HG03280 (cell line): ENCODE data around the gene CYSTM1.

ENCODE experiments used
- ATAC-seq: cut with Tn5 transposase; IDR thresholded peaks from one replicate; pipeline ENCODE4 v1.9.1; 2021; ENCODE audit warnings: mild to moderate bottlenecking, moderate library complexity; ENCODE audit not compliant: unreplicated experiment

CYSTM1 gene

DNA sequence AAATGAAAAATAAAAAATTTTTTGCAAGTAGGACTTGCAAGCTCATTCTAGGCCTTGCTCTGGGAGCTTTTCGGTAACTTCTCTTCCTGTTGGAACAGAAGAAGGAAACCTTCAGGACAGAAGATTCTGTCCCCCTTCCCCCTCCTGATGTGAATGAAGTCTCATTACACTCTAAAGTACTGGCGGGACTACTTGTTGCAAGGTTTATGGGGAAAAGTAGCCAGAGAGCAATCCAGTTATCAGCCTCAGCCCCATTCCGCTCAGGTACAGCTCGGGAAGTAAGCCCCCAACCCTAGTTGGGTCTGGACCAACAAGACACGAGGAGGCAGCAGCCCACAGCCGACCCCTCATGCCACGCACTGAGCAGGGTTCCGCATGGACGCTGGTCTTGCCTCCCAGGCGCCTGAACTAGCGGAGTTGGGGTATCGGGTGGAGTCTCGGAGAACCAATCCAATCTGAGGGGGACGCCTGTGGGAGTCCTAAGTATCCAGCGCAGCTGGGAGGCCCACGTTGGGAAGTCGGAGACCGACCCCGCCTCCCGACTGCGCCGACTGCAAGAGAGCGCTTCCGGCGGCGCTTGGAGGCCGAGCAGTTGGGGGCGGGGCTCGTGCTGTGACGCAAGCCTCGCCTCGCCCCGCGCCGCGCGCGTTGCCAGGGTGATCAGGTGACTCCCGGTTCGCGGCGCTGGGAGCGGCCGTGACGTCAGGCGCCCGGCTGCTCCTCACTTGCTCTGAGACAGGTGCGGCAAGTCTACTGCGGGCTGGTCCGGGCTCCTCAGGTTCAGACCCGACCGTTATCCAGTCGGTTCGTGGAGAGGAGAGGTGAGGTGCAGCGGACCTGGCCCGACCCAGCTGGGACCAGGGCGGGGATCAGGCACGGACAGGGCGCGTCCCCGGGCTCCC, at the start of gene CYSTM1:
TSS of gene CYSTM1 (plus strand) at position 724 of the 902 bp plus-strand sequence. CDS start 19,278 bp downstream, outside the sequence.
- ATAC-seq, result peak; percentile 95

DNA sequence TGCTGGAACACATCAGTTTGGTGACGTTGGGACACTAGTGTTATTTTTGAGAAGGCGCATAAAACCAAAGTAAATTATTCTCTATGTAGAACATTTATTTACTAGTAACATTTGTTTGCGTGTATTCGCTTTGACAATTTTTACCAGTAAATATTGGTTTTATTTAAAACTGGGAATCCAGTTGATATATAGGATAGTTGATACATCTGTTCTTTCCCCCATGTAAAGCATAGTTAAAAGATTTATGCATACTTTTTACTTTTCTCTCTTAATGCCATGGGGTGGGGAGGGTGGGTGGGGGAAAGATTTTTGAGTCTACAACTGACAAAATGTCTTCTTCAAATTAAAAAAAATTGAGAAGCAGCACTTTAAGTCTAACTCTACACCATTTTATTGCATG, 49.4 kb upstream of the CYSTM1 start, which contains the start of gene IGIP:
TSS of gene IGIP (plus strand) at position 301 of the 400 bp plus-strand sequence. CDS start 2,540 bp downstream, outside the sequence.
- ATAC-seq, result no peak

DNA sequence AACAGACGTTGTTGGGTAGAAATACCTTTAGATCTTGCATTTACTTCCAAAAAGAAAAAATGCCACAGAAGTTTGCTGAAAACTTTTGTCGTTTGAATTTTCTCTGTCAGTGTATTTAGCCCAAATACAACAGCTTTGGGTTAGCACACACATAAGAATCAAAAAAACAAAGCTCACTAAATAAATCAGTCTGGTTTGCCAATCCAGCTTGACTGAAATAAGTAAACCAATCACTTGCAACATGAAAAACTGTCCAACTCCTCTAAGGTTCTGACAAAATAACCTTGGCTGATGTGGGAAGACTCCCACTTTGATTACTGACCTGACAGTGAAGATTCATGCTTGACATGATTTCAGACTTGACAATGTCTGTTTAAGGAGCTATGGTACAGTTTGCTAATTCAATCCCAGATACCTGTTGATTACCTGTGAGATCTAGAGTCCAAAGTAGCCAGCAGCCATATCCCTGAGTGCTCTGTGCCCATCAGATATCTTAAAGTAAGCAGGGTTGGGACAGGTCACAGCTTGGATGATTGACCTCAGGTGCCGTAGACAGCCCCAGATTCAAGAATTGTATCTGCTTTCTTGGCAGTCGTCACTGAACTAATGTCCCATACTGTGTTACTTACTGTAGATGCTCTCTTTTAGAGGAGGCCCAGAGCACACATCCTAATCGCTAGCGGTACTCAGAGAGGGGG, 48.5 kb upstream of the CYSTM1 start:
- ATAC-seq, result no peak

- ATAC-seq, result no peak
Observed at GRCh38 chr5:140128376-140128775, 46.6 kb upstream of the CYSTM1 start.

DNA sequence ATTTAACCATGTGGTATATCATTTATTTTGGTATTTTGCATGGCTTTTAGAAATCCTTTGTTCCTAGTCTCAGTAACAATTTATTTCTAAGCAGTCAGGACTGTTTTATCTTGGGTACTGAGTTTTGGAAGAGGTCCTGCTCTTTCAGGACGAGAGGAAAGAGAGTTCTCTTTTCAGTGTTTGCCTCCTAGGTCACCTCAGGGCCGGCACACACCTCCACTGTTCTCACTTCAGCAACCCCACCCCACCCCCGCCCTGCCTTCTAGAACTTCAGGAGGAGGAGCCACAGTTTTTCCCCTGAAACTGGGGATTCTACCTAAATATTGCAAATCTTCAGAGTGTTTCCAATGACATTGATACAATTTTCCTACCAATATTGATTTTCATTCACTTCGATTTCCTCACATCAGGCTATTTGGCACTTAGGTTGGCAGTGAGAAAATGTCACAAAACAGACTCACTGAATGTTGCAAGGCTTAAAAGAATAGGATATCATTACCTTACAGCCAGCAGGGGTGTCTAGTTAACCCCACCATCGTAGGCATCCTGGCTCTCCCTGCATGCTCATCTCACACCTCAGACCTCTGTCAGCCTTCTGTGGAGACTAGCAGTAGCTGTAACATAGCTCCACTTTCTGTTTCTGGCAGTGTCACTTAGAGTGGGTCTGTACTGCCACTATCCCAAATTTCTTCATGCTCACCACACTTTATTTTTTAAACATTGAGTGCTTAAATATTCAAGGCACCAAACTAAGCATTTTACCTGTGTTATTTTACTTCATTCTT, 43.8 kb upstream of the CYSTM1 start:
- ATAC-seq, result no peak

DNA sequence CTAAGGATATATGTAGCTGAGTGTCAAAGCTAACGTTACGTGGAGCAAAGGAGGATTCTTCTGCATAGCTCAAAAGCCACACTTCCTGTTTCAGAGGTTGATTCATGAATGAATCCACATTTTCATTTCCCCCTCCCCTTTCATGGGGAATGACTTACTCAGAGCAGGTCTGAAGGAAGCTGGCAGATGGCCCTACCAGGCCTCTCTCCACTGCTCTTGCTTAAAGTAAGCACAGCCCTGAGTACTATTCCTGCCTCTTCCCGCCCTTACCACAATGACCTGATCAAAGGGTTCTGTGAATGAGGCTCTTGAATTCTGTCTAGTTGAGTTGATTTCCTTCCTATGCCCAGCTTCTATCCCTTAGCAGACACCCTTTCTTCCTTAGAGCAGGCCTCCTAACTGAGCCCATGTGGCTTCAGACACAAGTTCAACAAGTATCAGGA, 43.0 kb upstream of the CYSTM1 start:
- ATAC-seq, result no peak

DNA sequence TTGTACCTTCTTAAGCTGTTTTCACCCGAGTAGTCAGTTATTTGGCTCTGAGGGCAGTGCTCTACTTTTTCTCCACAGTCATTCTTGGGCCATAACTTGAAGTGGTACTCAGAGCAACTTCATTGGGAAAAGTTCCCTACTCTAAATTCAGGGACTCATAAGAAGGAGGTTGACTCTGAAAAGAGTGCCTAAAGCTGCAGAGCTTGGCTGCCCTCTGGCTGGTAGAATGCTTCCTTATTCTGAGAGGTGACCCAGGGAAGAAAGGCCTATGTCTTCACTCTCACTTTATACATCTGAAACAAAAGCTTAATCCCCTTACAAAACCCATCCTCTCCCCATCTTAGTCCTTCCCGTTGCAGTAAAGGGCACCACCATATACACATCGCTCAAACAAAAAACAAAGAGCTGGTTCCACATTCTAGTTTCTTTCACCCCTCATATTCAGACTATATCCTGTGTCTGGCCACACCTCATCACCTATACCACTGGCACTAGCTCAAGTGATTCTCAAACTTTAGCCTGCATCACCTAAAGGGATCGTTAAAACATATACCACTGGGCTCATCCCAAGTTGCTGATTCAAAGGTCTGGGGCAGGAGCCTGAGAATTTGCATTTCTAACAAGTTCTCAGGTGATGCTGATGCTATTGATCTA, 41.3 kb upstream of the CYSTM1 start:
- ATAC-seq, result no peak

GRCh38 chr5:140134277-140134935, 40.6 kb upstream of the CYSTM1 start:
- no peak for ATAC-seq

DNA sequence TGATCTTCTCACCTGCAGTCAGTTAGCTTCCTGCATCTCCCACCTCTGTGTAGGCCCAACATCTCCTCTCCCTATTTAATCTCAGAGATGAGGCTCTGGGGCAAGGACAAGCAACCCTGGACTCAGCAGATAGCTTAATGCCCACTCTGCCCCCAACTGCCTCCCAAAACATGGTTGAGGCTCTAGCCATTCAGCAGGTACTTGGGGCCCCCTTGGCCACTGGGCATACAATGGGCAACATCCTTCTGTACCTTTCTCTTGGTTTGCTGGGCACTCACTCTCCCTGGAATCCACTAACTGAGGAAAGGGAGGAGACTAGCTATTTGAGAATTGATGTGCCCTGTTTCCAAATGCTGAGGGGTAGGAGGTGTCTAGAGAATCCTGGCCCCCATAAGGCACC, 39.9 kb upstream of the CYSTM1 start:
- ATAC-seq, result no peak

DNA sequence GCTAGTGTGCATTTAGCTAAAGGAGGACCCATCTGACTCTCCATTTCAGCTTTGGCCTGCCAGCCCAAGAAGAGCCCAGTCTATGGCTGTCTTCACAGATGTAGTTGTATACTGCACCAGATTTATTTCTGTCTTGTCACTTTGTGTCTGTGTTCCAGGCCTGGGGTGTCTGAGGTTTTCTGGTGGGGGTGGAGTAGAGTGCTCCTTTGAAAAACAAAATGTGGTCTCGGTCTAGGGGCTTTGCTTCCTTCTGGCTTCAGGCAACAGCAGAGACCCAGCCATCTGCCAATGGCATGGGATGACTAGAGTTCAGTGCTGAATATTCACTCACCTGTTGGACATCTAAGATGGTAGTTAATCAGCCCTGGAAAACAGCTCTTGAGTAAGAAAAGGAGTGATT, 38.4 kb upstream of the CYSTM1 start:
- ATAC-seq, result no peak

DNA sequence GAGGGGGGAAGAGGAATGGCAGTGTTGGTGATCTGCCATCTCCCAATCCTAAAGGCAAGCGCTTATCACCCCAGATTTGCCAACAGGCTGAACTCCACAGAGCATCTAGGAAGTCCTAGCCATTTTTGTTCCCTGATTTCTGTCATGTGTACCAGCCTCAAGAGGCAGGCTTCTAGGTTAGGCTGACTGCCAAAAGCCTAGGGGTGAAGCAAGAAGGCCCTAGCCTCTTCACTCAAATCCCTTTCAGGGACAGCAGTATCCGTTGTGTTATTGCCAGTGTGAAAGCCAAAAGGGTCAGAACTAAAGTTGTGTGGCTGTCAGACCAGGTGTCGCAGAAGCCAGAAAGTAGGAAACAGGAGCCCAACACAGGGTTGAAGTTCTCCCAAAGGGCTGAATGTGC, 34.6 kb upstream of the CYSTM1 start:
- no peak for ATAC-seq

GRCh38 chr5:140141241-140141640, 33.7 kb upstream of the CYSTM1 start:
- ATAC-seq, result no peak

GRCh38 chr5:140142246-140142645, 32.7 kb upstream of the CYSTM1 start:
- no peak for ATAC-seq

DNA sequence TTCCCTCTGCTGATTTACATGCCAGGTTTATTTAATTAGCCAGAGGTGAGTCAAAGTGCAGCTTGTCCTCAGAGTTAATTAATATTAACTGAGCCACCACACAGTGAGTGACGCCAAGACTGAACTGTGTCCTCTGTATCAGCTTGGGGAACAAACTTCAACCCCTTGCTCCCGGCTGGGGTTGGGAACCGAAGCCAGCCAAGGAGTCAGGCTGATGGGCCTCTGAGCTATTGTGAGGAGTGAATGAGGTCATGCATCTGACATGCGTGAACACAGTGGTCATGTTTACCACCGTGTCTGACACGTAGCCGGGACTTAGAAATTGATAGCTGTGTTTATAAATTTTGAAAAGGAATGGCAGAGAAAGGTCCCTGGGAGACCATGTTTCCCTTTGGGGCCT, 32.1 kb upstream of the CYSTM1 start:
- ATAC-seq, result no peak

- no peak for ATAC-seq
Observed at GRCh38 chr5:140143521-140144258, 31.3 kb upstream of the CYSTM1 start.

DNA sequence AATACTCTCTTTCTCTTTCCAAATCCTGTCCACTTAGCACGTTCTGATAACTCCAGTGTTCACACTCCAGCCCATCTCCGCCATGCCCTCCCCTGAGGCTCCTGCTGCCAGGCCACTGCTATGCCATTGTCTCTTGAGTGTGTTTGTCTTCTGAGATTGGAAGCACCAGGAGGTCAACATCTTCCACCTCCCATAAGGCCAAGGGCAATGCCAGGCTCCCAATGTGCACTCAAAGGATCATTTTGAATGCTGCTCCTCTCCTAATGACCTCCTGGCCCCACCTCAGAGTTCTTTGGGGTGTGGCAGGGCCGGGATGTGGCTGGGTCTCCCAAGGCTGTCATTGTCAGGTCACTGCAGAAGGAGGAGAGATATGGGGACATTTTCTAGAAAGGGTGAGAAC, 29.7 kb upstream of the CYSTM1 start:
- no peak for ATAC-seq

- peak; percentile 47 for ATAC-seq
Observed at GRCh38 chr5:140145818-140146522, 29.0 kb upstream of the CYSTM1 start.

GRCh38 chr5:140146523-140146842, 28.5 kb upstream of the CYSTM1 start:
- no peak for ATAC-seq

DNA sequence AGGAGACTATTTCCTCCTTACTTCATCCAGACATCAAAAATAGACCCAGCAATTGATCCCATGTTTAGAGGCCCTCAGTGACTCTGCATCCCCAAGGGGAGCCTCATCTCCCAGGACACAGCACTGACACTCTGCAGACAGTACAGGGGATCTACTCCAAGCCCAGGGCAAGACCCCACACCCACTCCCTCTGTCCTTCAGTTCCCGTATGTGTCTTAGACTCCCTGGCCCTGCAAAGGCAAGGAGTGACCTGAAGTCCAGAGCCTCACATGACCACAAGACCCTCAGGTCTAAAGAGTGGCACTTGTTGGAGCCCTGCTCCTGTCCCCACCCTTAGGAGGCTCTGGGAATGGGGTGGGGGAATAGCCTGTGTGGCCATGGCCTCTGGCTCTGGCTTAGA, 27.5 kb upstream of the CYSTM1 start:
- ATAC-seq, result no peak
